ENCODE data around the gene ABL1.
A peak's percentile ranks its signal among the peaks of the same experiment; 100 is the strongest.
"Not testable (repeated sequence)": the region's sequence is repeated elsewhere in the genome, so short reads cannot be mapped to it uniquely, and the experiment has no call there.

ABL1 gene

GRCh38 chr9:130846487-130847305 is 11.6 kb downstream of the ABL1 start:
- peak overlapping the region; percentile 27 for H3K4me3 ChIP-seq (ENCODE audit: low read depth, low read length)
- no peak for DNase-seq (ENCODE audit: low read depth)

DNA sequence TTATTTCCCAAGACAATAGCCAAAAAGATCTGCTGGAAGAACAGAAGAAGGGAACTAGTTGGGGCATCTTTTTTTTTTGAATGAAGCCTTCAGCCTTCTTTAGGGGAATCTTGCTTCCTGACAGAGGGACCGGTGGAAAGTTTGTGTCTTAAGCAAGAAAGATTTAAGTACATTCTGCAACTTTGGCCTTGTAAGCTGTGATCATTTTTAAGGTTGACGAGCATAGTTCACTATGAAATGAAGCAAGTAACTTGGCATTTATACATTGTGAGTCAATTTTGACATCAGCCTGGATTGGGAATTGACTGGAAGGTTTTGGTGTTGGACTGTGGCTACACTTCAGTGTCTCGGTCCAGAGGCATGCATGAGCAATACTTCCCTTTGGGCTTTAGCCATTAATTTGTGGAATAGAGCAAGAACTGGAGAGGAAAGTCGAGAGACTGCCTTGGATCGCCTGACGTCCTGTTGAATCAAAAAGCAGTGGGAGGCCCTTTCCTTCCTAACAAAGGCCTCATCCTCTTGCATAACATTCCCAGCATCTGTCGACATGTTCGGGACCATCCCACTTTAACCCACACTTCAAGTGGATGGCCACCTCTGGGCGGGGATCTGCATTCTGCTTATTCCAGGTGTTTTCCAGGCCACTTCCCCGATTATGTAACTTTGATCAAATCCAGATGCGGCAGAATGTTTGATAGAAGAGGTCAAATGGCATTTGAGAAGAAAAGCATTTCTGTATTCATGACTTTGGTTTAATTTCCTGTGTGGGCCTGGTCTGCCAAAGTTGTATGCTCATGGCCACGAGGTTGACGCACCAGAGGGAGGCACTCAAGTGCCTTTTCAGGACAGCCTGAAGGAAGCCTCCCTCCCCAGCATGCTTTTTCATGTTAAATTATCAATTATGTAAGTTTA is 12.5 kb downstream of the ABL1 start:
- H3K4me3 ChIP-seq (ENCODE audit: low read depth, low read length): no peak overlapping the region
- peak; percentile 100 for DNase-seq (ENCODE audit: low read depth)

DNA sequence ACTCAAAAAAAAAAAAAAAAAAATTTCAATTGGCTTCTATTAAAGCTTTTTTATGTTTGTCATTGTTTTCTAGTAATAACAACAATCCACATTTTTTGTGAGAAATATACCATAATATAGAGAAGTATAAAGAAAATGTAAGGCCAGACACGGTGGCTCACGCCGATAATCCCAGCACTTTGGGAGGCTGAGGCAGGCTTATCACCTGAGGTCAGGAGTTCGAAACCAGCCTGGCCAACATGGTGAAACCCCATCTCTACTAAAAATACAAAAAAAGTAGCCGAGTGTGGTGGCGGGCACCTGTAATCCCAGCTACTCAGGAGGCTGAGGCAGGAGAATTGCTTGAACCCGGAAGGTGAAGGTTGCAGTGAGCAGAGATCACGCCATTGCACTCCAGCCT is 13.5 kb downstream of the ABL1 start:
- H3K4me3 ChIP-seq (ENCODE audit: low read depth, low read length); DNase-seq (ENCODE audit: low read depth): not testable (repeated sequence)

DNA sequence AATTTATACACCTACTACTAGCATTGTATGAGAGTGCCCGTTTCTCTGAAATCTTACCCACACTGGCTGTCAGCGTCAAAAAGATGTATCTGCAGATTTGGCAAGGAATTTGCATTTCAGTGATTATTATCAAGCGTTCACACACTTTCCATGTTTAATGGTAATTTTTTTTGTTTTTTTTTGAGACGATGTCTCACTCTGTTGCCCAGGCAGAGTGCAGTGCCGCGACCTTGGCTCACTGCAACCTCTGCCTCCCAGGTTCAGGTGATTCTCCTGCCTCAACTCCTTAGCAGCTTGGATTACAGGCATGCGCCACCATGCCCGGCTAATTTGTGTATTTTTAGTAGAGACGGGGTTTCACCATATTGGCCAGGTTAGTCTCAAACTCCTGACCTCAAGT is 14.3 kb downstream of the ABL1 start:
- DNase-seq (ENCODE audit: low read depth): no peak
- no peak overlapping the region for H3K4me3 ChIP-seq (ENCODE audit: low read depth, low read length)

DNA sequence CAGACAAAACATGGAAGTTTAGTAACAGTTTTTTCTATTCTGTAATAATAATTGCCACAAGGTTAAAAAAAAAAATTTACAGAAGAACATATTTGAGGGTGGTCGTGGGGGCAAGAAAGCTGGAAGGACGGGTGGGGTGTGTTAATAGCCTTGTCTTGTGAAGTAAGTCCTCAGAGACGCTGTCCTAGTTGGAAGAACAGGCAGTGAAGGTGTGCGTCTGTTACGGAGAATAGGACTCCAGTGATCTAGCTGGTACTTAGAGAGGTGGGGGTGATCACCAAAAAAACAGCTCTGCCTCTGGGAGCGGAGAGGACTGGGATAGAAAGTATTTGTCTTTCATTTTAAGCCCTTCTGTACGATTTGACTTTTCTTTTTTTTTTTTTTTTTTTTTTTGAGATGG is 17.7 kb downstream of the ABL1 start:
- H3K4me3 ChIP-seq (ENCODE audit: low read depth, low read length): no peak overlapping the region
- no peak for DNase-seq (ENCODE audit: low read depth)

DNA sequence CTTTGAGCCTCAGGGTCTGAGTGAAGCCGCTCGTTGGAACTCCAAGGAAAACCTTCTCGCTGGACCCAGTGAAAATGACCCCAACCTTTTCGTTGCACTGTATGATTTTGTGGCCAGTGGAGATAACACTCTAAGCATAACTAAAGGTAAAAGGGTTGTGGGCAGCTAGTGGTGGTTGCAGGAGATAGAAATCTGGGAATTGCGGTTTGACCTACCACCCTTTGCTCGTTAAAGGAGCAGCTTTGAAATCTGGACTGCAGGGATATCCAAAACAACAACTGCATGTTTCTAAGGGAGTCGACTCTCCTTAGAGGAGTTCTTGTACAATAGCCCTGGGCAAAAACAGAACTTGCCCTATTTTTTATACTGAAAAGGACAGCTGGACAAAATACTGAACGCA is 19.0 kb downstream of the ABL1 start:
- H3K4me3 ChIP-seq (ENCODE audit: low read depth, low read length): no peak overlapping the region
- no peak for DNase-seq (ENCODE audit: low read depth)

GRCh38 chr9:130854835-130855234 is 19.8 kb downstream of the ABL1 start:
- no peak overlapping the region for H3K4me3 ChIP-seq (ENCODE audit: low read depth, low read length)
- DNase-seq (ENCODE audit: low read depth): no peak

GRCh38 chr9:130856474-130856873 is 21.4 kb downstream of the ABL1 start:
- no peak for DNase-seq (ENCODE audit: low read depth)
- H3K4me3 ChIP-seq (ENCODE audit: low read depth, low read length): no peak overlapping the region

GRCh38 chr9:130857864-130858738 is 23.0 kb downstream of the ABL1 start:
- no peak overlapping the region for H3K4me3 ChIP-seq (ENCODE audit: low read depth, low read length)
- peak; percentile 98 for DNase-seq (ENCODE audit: low read depth)

GRCh38 chr9:130858739-130859705 is 24.0 kb downstream of the ABL1 start:
- H3K4me3 ChIP-seq (ENCODE audit: low read depth, low read length): no peak overlapping the region
- no peak for DNase-seq (ENCODE audit: low read depth)

DNA sequence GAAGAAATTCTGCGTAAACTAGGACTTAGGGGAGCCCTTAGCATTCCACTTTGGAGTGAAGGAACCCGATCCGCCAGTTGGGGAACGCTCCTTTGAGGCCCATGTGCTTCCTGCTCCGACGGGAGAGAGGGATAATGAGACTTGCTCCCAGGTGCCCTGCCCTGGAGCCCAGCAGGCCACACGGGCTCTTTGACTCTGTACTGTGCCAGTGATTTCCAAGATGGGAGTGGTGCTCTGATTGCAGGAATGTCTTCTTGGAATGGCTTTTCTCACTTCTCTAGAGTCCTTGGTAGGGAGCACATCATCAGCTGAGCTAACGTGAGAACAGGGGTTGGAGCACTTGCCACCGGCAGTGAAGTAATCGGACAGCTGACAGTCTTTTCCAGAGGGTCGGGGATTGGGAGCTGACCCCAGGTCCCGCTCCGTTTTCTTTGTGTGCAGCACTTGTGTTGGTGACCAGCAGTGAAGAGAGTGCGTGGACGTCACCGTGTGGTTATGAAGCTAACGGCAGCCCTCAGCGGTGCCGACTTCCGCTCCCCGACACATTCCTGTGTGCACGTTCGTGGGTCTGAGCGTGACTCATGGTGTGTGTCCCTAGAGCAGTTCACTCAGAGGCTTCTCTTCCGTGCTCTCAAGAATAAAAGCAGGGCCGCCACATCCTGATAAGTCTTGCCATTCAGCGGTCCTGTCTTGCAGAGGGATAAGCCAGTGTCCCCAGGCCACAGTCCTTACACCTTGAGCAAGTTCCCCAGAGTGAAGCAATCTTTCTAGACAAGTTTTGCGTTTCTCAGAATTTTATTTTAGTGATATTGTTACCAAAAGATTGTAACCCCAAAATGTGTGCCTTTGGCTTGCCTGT is 25.6 kb downstream of the ABL1 start:
- H3K4me3 ChIP-seq (ENCODE audit: low read depth, low read length): no peak overlapping the region
- peak; percentile 97 for DNase-seq (ENCODE audit: low read depth)

DNA sequence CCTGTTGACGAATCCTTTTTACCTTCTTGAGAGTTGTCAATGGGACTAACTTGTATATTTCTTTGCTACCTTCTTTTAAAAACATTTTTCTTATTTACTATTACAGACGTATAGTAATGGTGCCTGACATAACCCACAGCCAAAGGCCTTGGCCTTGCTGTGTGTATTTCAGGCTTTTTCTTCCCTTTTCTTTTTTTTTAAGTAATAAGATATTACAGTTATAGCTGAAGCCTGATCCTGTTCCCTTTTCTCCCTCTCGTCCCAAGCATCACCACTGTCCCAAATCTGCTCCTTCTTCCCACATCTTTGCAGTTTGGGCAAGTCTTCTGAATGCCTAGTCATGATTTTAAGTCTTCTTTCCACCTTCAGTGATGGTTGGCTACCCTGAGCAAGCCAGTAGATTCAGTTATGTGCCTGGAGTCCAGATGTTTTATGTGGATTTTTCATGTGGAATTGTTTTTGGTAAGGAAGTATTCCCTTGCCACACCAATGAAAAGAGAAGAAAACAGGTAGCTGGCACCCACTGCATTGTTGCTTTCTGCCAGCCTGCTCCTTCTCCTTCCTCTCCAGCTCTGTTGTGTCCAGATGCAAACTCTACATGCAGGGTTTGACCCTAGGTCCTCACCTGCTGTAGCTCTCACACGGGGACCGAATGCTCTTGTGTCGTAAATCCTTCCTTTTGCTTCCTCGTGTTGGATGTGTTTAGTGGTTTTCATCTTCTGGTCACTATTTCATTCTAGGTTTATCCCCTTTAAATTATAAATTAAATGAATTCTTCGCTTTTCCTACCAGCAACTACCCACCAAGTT is 26.5 kb downstream of the ABL1 start:
- no peak overlapping the region for H3K4me3 ChIP-seq (ENCODE audit: low read depth, low read length)
- DNase-seq (ENCODE audit: low read depth): no peak

GRCh38 chr9:130862217-130862616 is 27.2 kb downstream of the ABL1 start:
- no peak overlapping the region for H3K4me3 ChIP-seq (ENCODE audit: low read depth, low read length)
- no peak for DNase-seq (ENCODE audit: low read depth)

- no peak for DNase-seq (ENCODE audit: low read depth)
- no peak overlapping the region for H3K4me3 ChIP-seq (ENCODE audit: low read depth, low read length)
Measured at GRCh38 chr9:130862747-130863146, 27.7 kb downstream of the ABL1 start.

DNA sequence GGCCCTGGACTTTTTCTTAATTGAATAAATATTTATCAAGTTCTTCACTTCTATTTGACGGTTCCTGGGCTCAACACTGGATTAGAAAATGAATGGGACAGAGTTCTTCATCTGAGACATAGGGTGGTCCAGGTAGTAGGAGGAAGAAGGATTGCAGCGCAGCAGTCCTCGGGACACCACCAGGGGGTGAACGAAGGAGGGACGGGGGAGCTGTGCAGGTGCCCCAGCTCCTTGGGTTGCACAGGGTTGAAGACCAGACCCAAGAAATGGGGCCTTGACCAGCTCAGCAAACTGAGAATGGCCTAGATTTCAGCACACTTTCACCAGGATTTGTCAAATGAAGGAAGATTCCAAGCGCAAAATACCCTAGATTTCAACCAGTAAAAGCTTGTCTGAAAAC is 29.5 kb downstream of the ABL1 start:
- H3K4me3 ChIP-seq (ENCODE audit: low read depth, low read length): no peak overlapping the region
- no peak for DNase-seq (ENCODE audit: low read depth)

- no peak overlapping the region for H3K4me3 ChIP-seq (ENCODE audit: low read depth, low read length)
- no peak for DNase-seq (ENCODE audit: low read depth)
Measured at GRCh38 chr9:130865921-130866320, 30.9 kb downstream of the ABL1 start.

- DNase-seq (ENCODE audit: low read depth): peak; percentile 53
- no peak overlapping the region for H3K4me3 ChIP-seq (ENCODE audit: low read depth, low read length)
Measured at GRCh38 chr9:130866474-130866965, 31.5 kb downstream of the ABL1 start.

All from skeletal muscle cell (primary cell).